ENCODE data around the gene B3GAT1.

B3GAT1 gene

DNA sequence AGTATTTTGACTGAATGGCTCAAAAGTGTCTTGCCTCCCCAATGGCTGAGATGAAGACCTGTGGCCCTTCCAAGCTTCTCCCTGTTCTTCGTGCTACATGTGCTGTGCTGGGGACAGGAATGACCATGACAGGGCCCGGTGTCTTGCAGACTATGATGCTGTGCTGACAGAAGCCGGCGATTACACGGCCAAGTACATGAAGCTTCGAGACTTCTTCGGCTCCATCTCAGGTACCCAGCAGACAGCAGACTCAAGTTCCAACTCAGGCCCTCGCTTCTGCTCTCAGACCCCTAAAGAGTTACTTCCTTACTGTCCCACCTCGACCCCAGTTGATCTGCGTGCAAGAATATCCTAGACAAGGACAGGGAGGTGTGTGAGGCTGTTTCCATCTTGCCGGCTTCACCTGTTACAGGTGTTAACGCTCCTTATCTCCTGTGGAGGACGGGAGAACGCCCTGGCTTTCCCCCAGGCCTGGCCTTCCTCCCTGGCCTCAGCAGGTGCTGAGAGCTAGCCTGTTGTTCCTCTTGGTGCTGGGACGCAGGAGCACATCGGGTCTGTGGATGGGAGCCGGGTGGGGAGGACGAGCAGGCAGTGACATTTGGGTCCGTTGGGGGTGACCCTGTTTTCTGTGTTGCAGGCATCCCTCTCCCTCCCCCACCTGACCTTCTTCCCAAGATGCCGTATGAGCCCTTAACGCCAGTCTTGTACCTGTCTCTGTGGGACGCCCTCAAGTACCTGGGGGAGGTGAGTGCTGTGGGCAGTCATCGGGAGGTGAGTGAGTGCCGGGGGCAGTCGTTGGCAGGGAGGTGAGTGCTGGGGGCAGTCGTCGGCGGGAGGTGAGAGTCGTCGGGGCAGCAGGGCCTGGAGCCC lies 42.2 kb downstream of the B3GAT1 start:
- Mint-ChIP-seq H3K36me3 (ENCODE audit: low read depth) (no peaks in the 10 kb centered on the region), H3K4me3 (no peak overlapping the region), H3K4me1 (peaks cover 15% of the 10 kb centered on the region), H3K27ac (no peak overlapping the region), H3K9me3 (no peaks in the 10 kb centered on the region), H3K27me3 (ENCODE audit: low read depth) (peaks cover 23% of the 10 kb centered on the region)
- TF ChIP-seq CTCF (IDR thresholded peaks at IDR 0.05; ENCODE audit: unreplicated experiment in 3 of 3) = no peak

GRCh38 chr11:134367781-134368180 lies 44.3 kb downstream of the B3GAT1 start:
- no peaks in the 10 kb centered on the region for H3K9me3 Mint-ChIP-seq
- no peak overlapping the region for H3K4me3 Mint-ChIP-seq
- H3K36me3 Mint-ChIP-seq (ENCODE audit: low read depth) = no peaks in the 10 kb centered on the region
- H3K27ac Mint-ChIP-seq = no peak overlapping the region
- peaks cover 15% of the 10 kb centered on the region for H3K4me1 Mint-ChIP-seq
- TF ChIP-seq CTCF (IDR thresholded peaks at IDR 0.05; ENCODE audit: unreplicated experiment in 3 of 3) = no peak
- peaks cover 27% of the 10 kb centered on the region for H3K27me3 Mint-ChIP-seq (ENCODE audit: low read depth)

- TF ChIP-seq CTCF (IDR thresholded peaks at IDR 0.05; ENCODE audit: unreplicated experiment in 3 of 3) = no peak
- Mint-ChIP-seq H3K27ac (no peak overlapping the region), H3K9me3 (no peaks in the 10 kb centered on the region), H3K36me3 (ENCODE audit: low read depth) (no peaks in the 10 kb centered on the region), H3K27me3 (ENCODE audit: low read depth) (peaks cover 38% of the 10 kb centered on the region), H3K4me1 (peaks cover 20% of the 10 kb centered on the region), H3K4me3 (no peak overlapping the region)
Measured at GRCh38 chr11:134366254-134366653, 45.8 kb downstream of the B3GAT1 start.

DNA sequence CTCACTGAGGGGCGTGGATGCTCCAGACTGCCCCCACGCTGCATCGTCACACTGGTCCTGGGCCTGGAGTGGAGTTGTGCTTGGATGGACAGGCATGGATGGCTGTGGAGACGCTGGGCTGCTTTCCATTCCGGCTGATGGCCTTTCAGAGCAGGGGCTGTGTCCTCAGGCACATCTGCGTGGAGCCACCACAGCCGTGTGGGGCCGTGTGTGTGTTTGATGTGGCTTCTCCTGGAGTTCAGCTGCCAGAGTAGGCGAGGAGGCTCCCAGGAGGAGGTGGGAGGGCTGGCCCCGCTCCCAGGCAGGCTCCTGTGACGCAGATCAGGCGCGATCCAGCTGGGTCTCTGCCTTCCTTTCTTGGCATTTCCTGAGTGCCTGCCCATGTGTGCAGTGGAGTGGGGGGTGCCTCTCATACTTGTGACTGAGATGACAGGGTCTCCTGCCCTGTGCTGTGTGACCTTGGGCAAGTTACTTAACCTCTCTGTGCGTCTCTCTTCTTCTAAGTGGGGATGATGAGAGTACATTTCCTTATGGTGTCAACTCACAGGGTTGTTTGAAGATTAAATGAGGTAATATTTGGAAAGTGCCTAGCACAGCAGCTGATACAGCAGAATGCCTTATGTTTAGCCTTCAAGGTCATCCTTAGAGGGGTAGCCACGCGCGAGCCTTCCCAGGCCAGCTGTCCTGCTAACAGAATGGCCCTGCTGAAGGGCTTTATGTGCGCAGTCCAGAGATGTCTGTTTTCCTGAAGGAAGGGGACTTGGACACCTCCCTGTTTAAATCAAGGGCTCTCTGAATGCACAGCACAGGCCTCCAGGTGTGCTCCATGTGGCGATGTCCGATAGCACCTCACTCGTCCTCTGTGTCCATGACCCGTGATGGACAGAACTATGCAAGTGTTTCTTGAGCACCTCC lies 46.8 kb downstream of the B3GAT1 start:
- Mint-ChIP-seq H3K27me3 (ENCODE audit: low read depth) (peaks cover 40% of the 10 kb centered on the region), H3K4me3 (no peak overlapping the region), H3K36me3 (ENCODE audit: low read depth) (no peaks in the 10 kb centered on the region), H3K4me1 (peaks cover 20% of the 10 kb centered on the region), H3K9me3 (no peaks in the 10 kb centered on the region), H3K27ac (no peak overlapping the region)
- TF ChIP-seq CTCF (IDR thresholded peaks at IDR 0.05; ENCODE audit: unreplicated experiment in 3 of 3) = no peak

- H3K36me3 Mint-ChIP-seq (ENCODE audit: low read depth) = no peaks in the 10 kb centered on the region
- H3K27ac Mint-ChIP-seq = no peak overlapping the region
- H3K27me3 Mint-ChIP-seq (ENCODE audit: low read depth) = peaks cover 41% of the 10 kb centered on the region
- no peaks in the 10 kb centered on the region for H3K9me3 Mint-ChIP-seq
- H3K4me1 Mint-ChIP-seq = peaks cover 20% of the 10 kb centered on the region
- no peak overlapping the region for H3K4me3 Mint-ChIP-seq
- no peak for TF ChIP-seq CTCF (IDR thresholded peaks at IDR 0.05; ENCODE audit: unreplicated experiment in 3 of 3)
Measured at GRCh38 chr11:134364261-134364660, 47.8 kb downstream of the B3GAT1 start.
